ENCODE data around the gene GCK.
"Not testable (repeated sequence)": the region's sequence is repeated elsewhere in the genome, so short reads cannot be mapped to it uniquely, and the experiment has no call there.

The GCK gene

GRCh38 chr7:44210107-44210506 lies 20.9 kb upstream of the GCK start:
- no peaks in the 10 kb centered on the region for H3K4me1 ChIP-seq
- intact Hi-C loops (cut with DNase I; ENCODE audit: low total_unique reads), result no loop called here
- no peak overlapping the region for H3K27ac ChIP-seq

GRCh38 chr7:44208085-44208484 lies 18.8 kb upstream of the GCK start:
- Histone ChIP-seq H3K27ac (no peak overlapping the region), H3K36me3 (peaks cover 74 to 94% (median 87%) of the 10 kb centered on the region in 3 donors), H3K4me3 (no peak overlapping the region), H3K27me3 (no peaks in the 10 kb centered on the region), H3K9me3 (no peaks in the 10 kb centered on the region), H3K4me1 (no peaks in the 10 kb centered on the region)
- intact Hi-C loops (cut with DNase I; ENCODE audit: low total_unique reads), result no loop called here
- TF ChIP-seq, protein P1, sequence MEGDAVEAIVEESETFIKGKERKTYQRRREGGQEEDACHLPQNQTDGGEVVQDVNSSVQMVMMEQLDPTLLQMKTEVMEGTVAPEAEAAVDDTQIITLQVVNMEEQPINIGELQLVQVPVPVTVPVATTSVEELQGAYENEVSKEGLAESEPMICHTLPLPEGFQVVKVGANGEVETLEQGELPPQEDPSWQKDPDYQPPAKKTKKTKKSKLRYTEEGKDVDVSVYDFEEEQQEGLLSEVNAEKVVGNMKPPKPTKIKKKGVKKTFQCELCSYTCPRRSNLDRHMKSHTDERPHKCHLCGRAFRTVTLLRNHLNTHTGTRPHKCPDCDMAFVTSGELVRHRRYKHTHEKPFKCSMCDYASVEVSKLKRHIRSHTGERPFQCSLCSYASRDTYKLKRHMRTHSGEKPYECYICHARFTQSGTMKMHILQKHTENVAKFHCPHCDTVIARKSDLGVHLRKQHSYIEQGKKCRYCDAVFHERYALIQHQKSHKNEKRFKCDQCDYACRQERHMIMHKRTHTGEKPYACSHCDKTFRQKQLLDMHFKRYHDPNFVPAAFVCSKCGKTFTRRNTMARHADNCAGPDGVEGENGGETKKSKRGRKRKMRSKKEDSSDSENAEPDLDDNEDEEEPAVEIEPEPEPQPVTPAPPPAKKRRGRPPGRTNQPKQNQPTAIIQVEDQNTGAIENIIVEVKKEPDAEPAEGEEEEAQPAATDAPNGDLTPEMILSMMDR (IDR thresholded peaks at IDR 0.05), result no peak
- DNase-seq, result no peak

More at GRCh38 chr7:44210107-44210506, 20.9 kb upstream of the GCK start:
- H3K27me3 ChIP-seq, result no peaks in the 10 kb centered on the region
- no peak overlapping the region for H3K4me3 ChIP-seq
- TF ChIP-seq, protein P1 (IDR thresholded peaks at IDR 0.05), result no peak
- no peak for DNase-seq
- H3K36me3 ChIP-seq, result peaks cover 70 to 99% (median 83%) of the 10 kb centered on the region in 3 donors
- H3K9me3 ChIP-seq, result no peaks in the 10 kb centered on the region

- intact Hi-C loops (cut with DNase I; ENCODE audit: low total_unique reads), result no loop called here
- Histone ChIP-seq H3K27ac (no peak overlapping the region), H3K27me3 (no peaks in the 10 kb centered on the region), H3K4me1 (peaks cover 0 to 15% (median 12%) of the 10 kb centered on the region in 4 donors), H3K9me3 (no peaks in the 10 kb centered on the region), H3K4me3 (no peak overlapping the region), H3K36me3 (peaks cover 53 to 73% (median 67%) of the 10 kb centered on the region in 3 donors)
- TF ChIP-seq, protein P1 (IDR thresholded peaks at IDR 0.05), result no peak
- no peak for DNase-seq
Observed at GRCh38 chr7:44206008-44206407, 16.8 kb upstream of the GCK start.

GRCh38 chr7:44201813-44202212 lies 12.6 kb upstream of the GCK start:
- Histone ChIP-seq H3K27ac (peak overlapping the region; percentile 78 to 84), H3K4me3 (peak overlapping the region; percentile 88 to 98), H3K36me3 (peaks cover 12 to 31% (median 25%) of the 10 kb centered on the region in 3 donors), H3K4me1 (peaks cover 0 to 15% (median 12%) of the 10 kb centered on the region in 4 donors), H3K9me3 (no peaks in the 10 kb centered on the region), H3K27me3 (no peaks in the 10 kb centered on the region)
- DNase-seq, result no peak
- intact Hi-C loops (cut with DNase I; ENCODE audit: low total_unique reads), result no loop called here
- TF ChIP-seq, protein P1 (IDR thresholded peaks at IDR 0.05), result no peak

- H3K4me1 ChIP-seq, result peaks cover 0 to 15% (median 12%) of the 10 kb centered on the region in 4 donors
- intact Hi-C loops (cut with DNase I; ENCODE audit: low total_unique reads), result no loop called here
- peak within 1 kb of the TSS; percentile 78 to 84 for H3K27ac ChIP-seq
- no peaks in the 10 kb centered on the region for H3K27me3 ChIP-seq
- TF ChIP-seq, protein P1 (IDR thresholded peaks at IDR 0.05), result peak; percentile 57 to 69
- peak within 1 kb of the TSS; percentile 88 to 98 for H3K4me3 ChIP-seq
- DNase-seq, result peak; percentile 89 to 93
- H3K9me3 ChIP-seq, result no peaks in the 10 kb centered on the region
- H3K36me3 ChIP-seq, result peaks cover 5 to 22% (median 15%) of the 10 kb centered on the region in 3 donors
Observed at GRCh38 chr7:44200699-44201461, 11.6 kb upstream of the GCK start, which contains the start of gene YKT6. Gene YKT6 (plus strand): TSS chr7:44200978. CDS start chr7:44201136, 158 bp downstream.

DNA sequence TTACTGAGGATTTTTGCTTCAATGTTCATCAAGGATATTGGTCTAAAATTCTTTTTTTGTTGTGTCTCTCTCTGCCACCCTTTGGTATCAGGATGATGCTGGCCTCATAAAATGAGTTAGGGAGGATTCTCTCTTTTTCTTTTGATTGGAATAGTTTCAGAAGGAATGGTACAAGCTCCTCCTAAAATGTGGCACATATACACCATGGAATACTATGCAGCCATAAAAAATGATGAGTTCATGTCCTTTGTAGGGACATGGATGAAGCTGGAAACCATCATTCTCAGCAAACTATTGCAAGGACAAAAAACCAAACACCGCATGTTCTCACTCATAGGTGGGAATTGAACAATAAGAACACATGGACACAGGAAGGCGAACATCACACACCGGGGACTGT lies 10.9 kb upstream of the GCK start:
- peaks cover 0 to 15% (median 12%) of the 10 kb centered on the region in 4 donors for H3K4me1 ChIP-seq
- H3K27ac ChIP-seq; H3K9me3 ChIP-seq; H3K27me3 ChIP-seq; DNase-seq; intact Hi-C loops (cut with DNase I; ENCODE audit: low total_unique reads): not testable (repeated sequence)
- H3K36me3 ChIP-seq, result peaks cover 5 to 14% (median 8%) of the 10 kb centered on the region in 3 donors
- peak overlapping the region in 1 of 2 donors; percentile 98 for H3K4me3 ChIP-seq

Measured in tibial artery (tissue), 4 donors.